Forelimb muscle (tissue), 1 donor: ENCODE measurements around the gene CLSTN3. TPM values are rescaled to one million over a fixed set of nuclear protein-coding genes. Genes with fewer than 3 reads are reported as not detected.

Experiments
- DNase-seq: peaks from one replicate; pipeline ENCODE4 v3.0.0-alpha.2; 2013; ENCODE audit warnings: low read depth
- polyA plus RNA-seq: library from polyadenylated mRNA; unstranded; fragments of 120-200 nt; gene quantifications from one replicate; pipeline ENCODE4 v1.2.1, GENCODE V29; 2013; ENCODE audit not compliant: insufficient read length

The CLSTN3 gene
- 13.5 TPM for polyA plus RNA-seq

DNA sequence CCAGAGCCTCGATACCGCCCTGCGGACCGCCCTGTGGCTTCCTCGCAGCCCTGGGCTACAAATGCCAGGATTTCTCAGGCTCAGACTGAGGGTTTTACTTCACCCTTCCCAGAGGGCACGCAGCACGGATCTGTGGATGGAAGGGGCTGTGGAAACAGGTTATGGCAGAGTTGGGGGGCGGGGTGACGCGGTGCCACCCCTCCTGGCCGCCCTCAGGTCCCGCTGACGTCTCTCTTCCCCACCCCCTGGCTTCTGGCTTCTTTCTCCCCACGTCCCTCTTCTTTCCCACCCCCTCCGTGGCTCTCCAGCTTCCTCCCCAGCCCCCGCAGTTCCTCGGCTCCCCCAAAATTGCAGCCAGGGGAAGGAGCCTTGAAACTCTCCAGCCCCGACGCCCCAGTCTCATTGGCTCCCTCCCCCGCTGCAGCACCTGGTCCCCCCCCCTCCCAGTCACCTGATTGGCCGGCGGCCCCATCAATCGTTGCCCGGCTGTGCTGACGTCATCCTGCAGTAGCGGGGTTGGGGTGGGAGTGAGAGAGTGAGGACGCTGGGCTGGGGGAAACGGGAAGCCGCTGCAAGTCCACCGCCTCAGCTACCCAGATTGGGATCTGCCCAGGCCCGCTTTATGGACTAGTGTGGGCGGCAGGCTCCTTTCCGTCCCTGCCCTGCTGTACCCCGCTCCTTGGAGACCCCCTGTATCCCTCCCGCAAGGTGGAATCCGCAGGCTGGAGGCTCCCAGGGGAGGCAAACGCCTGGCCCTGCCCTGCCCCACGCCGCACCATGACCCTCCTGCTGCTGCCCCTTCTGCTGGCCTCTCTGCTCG lies at the start of gene CLSTN3:
Gene CLSTN3, plus strand, starts transcription at position 500 of the 820 bp plus-strand sequence. Its CDS starts 278 bp downstream, at position 778.
- no peak for DNase-seq

DNA sequence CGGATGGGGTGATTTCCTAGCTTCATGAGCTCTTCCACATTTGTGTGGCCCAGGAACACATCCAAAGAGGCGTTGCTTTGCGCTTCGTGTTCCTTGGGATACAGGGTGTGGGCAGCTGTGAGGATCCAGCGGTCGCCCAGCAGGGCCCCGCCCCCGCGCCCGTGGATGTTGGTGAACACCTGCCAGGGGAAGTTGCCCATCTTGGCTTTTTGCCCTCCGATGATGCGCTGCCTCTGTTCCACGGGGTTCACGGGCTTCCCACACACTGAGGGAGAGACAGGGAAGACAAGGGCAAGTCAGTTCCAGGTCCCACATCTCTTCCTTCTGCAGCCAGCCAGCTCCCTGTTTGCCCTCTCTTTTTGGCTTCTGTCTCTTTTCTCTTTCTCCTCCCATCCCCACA lies 49.1 kb upstream of the CLSTN3 start:
- no peak for DNase-seq

DNA sequence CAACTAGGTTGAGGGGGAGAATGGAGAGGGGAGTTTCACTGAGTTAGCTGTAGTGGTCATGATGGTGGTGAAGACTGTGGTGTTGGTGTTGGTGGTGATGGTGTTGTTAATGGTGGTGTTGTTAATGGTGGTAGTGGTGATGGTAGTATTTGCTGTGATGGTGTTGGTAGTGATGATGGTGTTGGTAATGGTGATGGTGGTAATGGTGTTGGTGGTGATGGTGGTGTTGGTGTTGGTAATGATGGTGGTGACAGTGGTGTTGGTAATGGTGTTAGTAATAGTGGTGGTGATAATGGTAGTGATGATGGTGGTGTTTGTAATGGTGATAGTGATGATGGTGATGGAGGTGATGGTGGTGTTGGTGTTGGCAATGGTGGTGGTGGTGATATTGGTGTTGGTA lies 47.0 kb upstream of the CLSTN3 start:
- no peak for DNase-seq

DNA sequence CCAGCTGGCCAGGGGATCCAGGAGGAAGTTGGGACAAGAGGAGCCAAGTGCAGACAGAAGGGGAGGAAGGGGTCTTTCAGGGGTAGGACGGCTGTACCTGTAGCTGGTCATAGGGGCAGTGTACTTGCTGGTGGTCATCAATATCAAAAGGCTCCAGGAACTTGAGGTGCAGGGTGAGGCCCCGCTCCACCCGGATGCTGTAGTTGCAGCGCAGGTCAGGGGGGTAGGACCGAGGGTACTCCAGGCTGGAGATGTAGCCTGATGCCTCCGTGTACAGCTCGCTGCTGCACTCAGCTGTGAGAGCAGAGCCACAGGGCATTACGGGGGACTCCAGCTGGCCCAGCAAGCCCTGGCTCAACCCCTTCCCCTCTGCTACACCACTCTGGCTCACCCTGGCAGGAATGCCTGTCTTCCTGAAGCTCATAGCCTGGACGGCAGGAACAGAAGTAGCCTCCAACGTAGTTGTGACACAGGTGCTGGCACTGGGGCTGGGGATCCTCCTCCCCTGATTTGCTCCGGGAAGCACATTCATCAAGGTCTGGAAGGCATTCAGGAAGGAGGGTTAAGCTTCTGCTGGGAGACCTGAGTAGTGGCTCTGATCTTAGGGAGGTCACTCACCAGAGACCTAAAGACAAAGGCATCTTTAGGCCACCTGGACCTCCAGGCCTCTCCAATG lies 40.8 kb upstream of the CLSTN3 start:
- no peak for DNase-seq

DNA sequence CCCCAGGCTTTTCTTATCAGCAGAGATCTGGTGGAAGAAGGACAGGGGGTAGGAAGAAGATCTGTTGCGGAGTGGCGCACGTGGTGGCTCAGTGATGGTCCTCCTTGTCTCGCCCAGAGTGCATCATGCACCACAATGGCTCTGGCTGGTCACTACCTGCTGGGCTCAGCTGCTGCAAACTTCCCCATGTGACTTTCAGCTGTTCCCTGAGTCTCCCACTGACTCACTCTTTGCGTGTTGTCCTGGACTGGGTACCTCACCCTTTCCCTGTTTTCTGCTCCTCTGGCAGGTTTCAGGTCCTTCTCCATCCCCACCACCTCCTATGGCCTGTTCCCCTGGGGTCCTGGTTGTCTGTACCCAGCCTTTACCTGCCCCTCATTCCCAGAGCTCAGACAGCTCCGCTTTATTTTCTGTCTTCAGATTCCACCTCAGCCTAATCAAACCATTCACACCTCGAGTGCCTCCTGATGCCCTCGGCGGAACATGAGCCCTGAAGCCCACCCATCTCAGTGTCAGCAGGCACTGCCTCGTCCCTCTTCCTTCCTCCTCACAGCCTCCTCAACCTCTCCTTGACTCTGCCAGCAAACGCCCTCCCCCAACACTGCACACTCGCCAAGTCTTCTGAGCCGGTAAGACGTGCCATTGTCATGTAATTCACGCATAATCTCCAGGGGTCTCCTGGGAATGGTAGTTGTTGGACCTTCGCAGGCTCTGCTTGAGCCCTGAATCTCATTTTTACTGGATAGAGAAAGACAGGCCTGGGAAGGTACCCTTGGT lies 39.8 kb upstream of the CLSTN3 start:
- no peak for DNase-seq

DNA sequence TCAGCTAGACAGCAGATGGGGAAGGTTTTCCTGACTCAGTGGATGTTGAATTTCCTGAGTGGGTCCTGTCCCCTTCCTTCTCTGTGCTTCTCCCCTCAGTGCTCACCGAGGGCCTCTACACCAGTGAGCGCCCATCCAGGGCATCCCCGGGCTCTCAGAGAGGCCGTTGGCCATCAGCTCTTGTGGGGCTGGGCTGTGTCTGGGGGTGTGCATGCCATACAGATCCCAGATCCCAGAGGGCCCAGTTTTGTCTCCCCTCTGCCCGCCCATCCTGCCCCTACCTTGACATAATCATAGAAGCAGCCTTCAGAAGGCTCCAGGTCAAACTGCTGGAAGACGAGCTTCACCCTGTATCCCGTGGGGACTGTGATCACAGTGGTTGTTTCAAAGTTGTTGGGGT lies 39.0 kb upstream of the CLSTN3 start:
- no peak for DNase-seq

DNA sequence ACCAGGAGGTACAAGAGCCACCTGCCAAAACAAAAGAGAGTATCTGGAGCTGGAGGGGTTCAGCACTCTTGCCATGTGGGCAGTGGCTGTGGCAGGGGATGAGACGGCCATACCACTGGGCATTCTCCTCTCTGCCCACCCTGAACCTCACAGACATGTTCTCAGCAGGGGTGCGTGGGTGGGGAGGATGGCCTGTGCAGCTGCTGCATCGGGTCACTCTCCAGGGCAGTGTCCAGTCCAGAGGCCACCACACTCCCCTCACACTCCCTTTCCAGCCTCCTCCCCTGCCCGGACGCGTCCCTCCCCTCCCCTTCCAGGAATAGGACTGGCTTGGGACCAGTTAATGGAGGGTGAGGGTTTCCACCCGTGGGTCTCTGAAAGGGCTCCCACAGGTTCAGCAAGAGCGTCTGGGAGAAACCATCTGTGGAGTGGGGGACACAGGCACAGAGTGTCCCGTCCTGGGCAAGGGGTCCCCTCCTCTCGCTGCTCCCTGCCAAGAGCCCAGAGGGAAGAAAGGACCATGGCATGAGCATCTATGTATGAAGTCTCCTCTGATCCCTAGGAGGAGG lies 38.4 kb upstream of the CLSTN3 start:
- no peak for DNase-seq

DNA sequence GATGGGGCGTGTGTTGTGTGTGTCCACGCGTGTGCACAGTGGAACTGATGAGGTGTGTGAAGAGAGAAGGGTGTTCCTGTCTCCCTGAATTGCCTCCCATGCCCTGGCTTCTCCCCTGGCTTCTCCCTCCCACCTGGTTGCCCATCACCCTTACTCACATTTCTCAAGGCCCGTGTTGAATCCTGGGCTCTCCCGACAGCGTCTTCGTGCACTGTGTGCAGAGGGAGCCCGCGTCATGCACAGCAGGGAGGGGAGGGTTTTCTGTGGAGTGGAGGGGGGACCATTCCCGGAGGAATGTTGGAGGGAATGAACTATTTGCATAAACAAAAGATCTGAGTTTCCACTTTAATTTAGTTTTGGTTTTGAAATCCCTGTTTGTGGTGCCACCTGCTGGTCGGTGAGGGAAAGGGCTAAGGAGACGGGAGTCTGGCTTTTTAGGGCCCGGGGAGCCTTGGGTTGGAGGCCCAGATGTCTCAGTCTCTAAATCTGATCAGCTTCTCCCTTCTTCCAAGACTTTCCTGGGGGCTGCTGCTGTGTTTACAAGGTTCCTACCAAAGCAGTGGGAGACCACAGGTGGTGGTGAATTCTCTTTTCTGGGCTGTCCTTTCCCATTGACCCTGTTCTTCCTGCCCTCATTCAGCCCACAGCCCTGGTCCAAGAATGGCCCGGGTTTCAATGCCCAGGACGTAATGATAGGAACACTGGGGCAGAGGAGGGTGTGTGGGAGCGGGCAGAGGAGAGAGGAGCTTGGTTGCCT lies 37.8 kb upstream of the CLSTN3 start, which contains the start of gene C1R:
Gene C1R, minus strand, starts transcription at position 217 of the 757 bp plus-strand sequence. Its CDS starts 57 bp downstream, at position 160.
- DNase-seq, result peak; percentile 74

DNA sequence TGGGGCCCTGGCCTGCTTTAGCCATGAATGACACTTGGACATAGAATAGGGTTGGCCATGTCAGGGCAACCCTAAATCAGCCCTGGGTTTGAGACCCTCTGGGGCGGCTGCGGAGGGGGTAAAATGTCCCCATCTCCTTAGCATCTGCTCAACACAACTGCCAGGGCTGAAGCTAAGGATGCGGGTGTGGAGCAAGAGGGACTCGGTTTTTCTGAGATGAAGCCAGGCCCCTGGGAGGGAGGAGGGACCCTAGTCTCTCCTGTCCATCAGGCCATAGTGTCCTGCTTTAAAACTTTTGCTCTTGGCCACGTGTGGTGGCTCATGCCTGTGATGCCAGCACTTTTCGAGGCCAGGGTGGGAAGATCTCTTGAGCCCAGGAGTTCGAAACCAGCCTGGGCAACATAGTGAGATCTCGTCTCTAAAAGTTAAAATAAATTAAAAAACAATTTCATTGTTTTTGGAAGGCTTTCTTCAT lies 37.1 kb upstream of the CLSTN3 start:
- no peak for DNase-seq

DNA sequence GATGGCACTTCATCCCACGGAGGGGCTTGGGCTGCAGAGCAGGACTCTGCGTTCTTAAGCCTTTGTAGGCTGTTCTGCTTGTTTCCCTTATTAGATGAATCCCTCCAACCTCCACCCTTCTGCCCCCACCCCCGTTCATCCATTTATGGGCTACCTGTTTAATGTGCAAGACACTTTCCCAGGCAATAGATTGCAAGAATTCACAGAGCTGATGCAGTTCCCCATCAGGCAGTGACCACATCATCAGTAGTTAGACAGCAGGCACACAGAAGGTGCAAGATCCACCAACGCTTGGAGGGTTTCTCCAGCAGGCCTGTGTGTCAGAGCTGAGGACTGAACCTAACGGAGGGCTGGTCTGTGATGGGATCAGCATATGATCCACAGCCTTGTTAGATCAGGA lies 36.7 kb upstream of the CLSTN3 start:
- DNase-seq, result no peak

DNA sequence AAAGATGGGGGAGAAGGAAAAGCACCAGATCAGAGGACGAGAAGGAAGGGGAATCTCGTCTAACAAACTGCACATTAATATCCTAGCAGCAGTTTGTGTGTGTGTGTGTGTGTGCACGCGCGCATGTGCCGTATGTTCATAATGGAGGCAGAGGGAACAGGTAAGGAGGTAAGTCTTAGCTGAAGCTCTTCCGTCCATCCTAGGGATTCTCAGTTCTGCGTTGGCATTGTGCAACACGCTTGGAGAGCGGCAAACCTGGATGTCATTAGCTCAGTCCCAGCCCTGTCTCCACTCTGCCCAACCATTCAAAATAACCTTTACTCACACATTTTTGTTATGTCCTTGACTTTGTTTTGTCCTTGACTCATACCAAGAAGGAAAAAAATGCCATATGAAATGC lies 36.3 kb upstream of the CLSTN3 start:
- no peak for DNase-seq

DNA sequence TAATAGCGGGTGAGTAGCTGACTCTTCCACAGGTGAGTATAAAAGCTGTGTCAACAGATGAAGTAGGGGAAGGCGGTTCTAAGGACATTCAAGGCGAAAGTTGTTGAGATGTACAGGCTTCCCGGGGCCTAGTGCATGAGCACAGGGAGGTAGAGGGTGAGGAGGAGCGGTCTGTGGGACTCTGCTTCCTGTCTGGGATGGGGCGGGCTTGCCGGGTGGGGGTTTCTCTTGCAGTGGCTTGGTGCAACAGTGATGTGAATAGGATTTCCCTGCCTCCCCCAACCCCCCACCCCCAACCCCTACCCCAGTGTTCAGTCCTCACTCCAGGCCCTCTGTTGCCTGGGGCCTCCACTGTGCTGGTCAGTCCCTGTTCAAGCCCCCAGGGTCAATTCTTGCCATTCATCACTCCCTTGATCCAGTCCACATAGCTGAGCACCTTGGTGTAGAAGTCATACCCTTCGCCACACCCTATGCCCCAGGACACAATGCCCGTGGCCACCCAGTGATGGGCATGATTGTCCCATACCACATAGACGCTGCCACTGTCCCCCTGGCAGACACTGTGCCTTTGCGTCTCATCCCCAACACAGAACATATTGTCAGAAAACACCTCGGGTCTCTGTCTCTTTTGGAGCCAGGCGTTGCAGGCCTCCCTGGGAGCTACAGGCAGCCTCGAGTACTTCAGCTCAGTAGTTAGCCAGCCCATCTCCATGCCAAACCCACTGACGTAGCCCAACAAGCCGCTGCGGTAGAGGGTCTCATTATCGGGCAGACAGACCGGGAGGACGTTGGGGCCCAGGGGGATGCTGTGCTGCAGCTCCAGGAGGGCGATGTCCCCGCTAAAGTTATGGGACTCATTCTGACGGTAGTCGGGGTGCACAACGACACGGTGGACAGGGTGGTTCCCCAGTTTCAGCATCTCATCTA lies 33.9 kb upstream of the CLSTN3 start:
- DNase-seq, result no peak

DNA sequence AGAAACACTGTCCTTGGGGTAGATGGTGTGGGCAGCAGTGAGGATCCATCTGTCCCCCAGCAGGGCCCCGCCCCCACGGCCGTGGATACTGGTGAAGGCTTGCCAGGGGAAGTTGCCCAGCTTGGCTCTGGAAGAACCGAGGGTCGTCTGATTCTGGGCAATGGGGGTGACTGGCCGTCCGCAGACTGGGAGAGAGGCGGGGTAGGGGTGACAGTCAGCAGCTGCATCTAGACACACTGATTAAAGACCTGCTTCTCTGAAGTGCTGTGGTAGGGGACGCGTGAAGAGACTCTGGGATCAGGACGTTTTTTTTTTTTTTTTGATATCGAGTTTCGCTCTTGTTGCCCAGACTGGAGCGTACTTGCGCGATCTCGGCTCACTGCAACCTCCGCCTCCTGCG lies 33.2 kb upstream of the CLSTN3 start:
- no peak for DNase-seq

DNA sequence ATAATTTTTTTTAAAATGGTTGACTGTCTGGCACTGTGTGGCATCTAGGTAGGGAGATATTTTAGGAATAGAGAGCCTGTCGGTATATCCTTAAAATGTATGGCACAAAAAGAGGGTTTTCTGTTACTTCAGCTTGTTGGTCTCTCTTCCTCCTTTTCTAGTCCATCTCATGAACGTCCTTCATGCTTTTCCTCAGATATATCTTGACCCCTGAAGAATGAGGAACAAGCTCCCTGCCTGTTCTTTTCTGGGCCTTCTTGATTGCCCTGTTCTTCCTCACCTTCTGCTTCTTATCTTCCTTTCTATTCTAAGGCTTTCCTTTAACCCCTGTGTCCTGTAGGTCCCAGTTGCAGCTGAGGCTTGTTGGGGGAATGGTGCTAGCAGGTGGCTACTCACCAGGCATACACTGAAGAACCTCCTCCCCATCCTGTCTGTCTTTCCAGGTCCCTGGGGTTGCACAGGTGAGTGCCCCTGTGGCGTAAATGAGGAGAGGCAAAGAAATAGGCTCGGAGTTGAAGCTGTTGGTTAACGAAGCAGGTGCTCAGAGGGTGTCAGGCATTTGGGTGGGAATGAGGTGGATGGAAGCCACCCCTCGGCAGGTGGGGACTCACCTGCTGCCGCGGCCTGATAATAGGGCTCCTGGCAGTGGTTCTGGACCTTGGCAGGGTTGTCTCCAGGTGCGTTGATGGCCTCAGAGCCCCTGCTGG lies 30.7 kb upstream of the CLSTN3 start:
- DNase-seq, result no peak

DNA sequence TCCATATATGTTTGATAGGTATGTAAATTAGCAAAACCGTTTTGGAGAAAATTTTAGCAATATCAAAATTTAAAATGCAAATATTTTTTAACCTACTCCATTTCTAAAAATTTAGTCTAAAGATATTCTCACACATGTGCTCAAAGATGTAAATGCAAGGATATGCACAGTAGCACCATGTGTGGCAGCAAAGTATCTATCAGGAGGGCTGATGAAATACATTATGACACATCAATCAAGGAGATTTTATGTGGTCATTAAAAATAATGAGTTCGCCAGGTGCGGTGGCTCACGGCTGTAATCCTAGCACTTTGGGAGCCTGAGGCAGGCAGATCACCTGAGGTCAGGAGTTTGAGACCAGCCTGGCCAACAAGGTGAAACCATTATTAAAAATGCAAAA lies 29.9 kb upstream of the CLSTN3 start:
- no peak for DNase-seq

DNA sequence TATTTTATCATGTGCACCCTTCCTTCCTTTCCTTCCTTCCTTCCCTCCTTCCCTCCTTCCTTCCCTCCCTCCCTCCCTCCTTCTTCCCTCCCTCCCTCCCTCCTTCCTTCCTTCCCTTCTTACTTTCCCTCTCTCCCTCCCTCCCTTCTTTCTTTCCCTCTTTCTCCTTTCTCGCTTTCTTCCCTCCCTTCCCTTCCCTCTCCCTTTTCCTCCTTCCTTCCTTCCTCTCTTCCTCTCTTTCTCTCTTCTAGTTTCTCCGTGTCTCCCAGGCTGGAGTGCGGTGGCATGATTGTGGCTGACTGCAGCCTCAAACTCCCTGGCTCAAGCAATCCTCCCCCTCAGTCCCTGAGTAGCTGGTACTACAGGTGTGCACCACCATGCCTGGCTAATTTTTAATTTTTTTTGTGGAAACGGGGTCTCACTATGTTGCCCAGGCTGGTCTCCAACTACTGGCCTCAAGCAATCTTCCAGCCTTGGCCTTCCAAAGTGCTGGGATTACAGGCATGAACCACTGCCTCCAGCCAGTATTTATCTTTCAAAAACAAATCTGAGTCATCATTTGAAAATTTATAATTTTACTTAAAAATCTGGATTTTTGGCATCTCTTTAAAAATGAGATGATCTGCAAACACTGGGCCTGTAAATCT lies 29.0 kb upstream of the CLSTN3 start:
- no peak for DNase-seq

DNA sequence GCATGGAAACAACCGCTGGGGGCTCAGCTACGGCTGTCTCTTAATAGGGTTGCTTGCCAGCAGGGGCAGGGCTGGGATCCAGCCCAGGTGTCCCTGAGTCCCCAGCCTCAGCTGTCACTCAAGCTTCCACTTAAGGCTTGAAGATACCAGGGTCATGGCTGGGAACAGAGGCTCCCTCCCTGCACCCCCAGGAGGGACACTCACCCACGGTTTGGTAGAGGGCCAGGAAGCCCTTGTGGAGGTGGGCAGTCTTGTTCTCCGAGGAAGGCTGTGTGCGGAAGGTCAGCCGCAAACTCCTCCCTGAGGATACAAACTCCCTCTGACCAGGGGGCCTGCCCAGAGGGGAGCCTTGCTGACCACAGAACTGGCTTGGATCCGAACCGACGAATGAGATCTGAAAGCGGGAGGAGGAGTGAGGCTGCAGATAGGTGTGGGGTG lies 28.5 kb upstream of the CLSTN3 start:
- no peak for DNase-seq

DNA sequence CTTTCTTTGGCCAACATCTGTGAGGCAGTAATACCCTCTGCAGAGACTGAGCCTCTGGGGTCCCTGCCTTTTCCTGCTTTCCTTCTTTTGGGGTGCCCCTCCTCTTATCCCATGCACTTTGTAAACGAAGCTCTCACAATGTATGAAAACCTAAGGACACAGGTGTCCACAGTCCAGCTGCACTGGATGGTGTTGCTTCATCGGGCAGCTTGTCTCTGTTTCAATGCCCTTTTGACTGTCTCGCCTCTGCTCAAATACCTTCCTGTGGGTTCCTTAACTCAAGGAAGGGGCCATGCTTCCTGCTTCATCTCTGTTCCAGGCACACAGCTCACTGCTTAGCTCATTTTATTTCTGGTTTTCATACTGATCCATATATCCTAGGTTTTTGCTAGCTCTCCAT lies 27.6 kb upstream of the CLSTN3 start:
- DNase-seq, result no peak
